Thyroid gland (tissue), 4 donors: ENCODE data around the gene DAAM2. TPM values are rescaled to one million over a fixed set of nuclear protein-coding genes. Genes with fewer than 3 reads are reported as not detected.

Experiments
- DNase-seq, 2 donors: peaks; one replicate each; pipeline ENCODE4 v3.0.0-alpha.2; 2019
- H3K27ac ChIP-seq, 3 donors: fragments of 200-600 bp; sonication (generic); 1 replicate in 2 of 3; 2 replicates in 1 of 3; pipeline ENCODE4 v1.5.1; 2016 to 2019; ENCODE audit warnings: mild to moderate bottlenecking in 1 of 3, moderate library complexity in 1 of 3
- H3K27me3 ChIP-seq: fragments of 200-600 bp; sonication (generic); one replicate; pipeline ENCODE4 v1.5.1; 2019
- H3K36me3 ChIP-seq, 2 donors: fragments of 200-600 bp; sonication (generic); one replicate each; pipeline ENCODE4 v1.5.1; 2016 to 2019
- H3K4me1 ChIP-seq, 2 donors: fragments of 200-600 bp; sonication (generic); one replicate each; pipeline ENCODE4 v1.5.1; 2017 to 2019
- H3K4me3 ChIP-seq, 3 donors: fragments of 200-600 bp; sonication (generic); replicated peaks in 1 of 3; 1 replicate in 2 of 3; 2 replicates in 1 of 3; pipeline ENCODE4 v1.5.1; 2016; ENCODE audit warnings: mild to moderate bottlenecking in 1 of 3
- H3K9me3 ChIP-seq: fragments of 200-600 bp; sonication (generic); one replicate; pipeline ENCODE4 v1.5.1; 2017
- CTCF ChIP-seq, 6 experiments: fragments of 200-600 bp in 3 of 6; fragments of 450-650 bp in 3 of 6; sonication (generic) in 3 of 6; IDR thresholded peaks; one replicate each; pipeline ENCODE4 v1.5.1; 2016 to 2019; ENCODE audit warnings: antibody characterized with exemption in 6 of 6, mild to moderate bottlenecking in 2 of 6, inconsistent platforms in 1 of 6, moderate library complexity in 1 of 6
- POLR2A ChIP-seq, 2 donors: fragments of 450-650 bp; IDR thresholded peaks; one replicate each; pipeline ENCODE4 v1.6.1; 2017; ENCODE audit warnings: antibody characterized with exemption in 2 of 2, mild to moderate bottlenecking in 2 of 2, moderate library complexity in 1 of 2
- WGBS, 2 donors: methylation state at CpG; one replicate each; pipeline ENCODE4 v1.1.5; 2017; 5-methylcytosine and 5-hydroxymethylcytosine counted together
- intact Hi-C: fragments of 100-400 bp; cut with DNase I; formaldehyde crosslinking; loops from one replicate; pipeline ENCODE4 v1.15.1; 2023
- total RNA-seq, 4 donors: library from RNA; depleted of rRNA; stranded (reverse); fragments of >200 nt; gene quantifications; one replicate each; pipeline ENCODE4 v1.2.3, GENCODE V29; 2016

Gene DAAM2
- total RNA-seq, 4 donors from 2014 or later, result 17.8 to 37.0 (median 23.8) TPM

DNA sequence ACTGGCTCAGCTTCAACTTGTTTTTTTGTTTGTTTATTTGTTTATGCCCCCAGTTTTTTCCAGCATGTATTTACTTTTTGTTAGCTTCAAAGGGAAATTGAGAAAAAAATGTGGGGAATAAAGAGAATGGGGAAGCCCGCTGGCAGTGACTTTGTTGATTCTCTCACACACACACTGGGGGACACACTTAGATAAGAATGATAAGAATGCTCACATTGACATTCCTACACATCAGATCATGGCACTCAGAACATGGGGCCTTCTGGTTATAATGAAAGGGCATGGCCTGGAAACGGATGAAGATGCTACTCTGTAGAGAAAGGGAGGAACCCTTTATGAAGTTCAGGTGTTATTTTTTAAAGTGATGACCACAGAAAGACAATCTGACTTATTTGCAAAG, 15.6 kb upstream of the DAAM2 start:
- H3K27ac ChIP-seq, result no peak overlapping the region
- no peak for DNase-seq
- 84% methylated on average over 2 of the region's 2 CpGs for WGBS, 2 donors
- no peaks in the 10 kb centered on the region for H3K36me3 ChIP-seq
- intact Hi-C loops, result no loop called here
- TF ChIP-seq CTCF (IDR thresholded peaks at IDR 0.05) (no peak), POLR2A (IDR thresholded peaks at IDR 0.05) (no peak)
- H3K9me3 ChIP-seq, result no peaks in the 10 kb centered on the region
- H3K27me3 ChIP-seq, result no peaks in the 10 kb centered on the region
- no peaks in the 10 kb centered on the region for H3K4me1 ChIP-seq
- H3K4me3 ChIP-seq, result no peak overlapping the region

GRCh38 chr6:39777218-39777617, 15.0 kb upstream of the DAAM2 start:
- H3K36me3 ChIP-seq, result no peaks in the 10 kb centered on the region
- H3K27ac ChIP-seq, result no peak overlapping the region
- H3K9me3 ChIP-seq, result no peaks in the 10 kb centered on the region
- 69 to 76% methylated on average over 10 of the region's 10 CpGs for WGBS, 2 donors
- H3K4me1 ChIP-seq, result no peaks in the 10 kb centered on the region
- no peaks in the 10 kb centered on the region for H3K27me3 ChIP-seq
- DNase-seq, result no peak
- no peak overlapping the region for H3K4me3 ChIP-seq
- no peak for TF ChIP-seq CTCF (IDR thresholded peaks at IDR 0.05)
- TF ChIP-seq POLR2A (IDR thresholded peaks at IDR 0.05), result no peak
- intact Hi-C loops, result no loop called here

DNA sequence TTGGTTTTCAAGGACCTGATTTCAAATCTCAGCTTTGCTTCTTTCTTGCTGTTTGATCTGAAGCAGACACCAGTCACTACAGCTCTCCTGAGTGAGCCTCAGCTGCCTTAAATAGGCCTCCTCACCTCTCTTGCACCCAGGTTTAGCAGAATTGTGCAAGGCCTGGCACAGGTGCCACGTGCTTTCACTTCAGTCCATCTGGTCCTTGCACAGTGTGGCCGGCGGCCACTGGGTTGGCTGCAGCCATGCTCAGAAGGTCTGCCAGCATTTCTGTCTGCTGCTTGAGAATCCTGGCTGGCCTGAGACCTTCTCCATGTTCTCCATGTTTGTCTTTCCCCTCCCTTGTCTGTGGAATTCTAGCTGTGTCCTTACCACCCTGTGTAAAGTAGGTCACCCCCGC, 14.5 kb upstream of the DAAM2 start:
- no peaks in the 10 kb centered on the region for H3K9me3 ChIP-seq
- H3K27ac ChIP-seq, result no peak overlapping the region
- 81 to 88% methylated on average over 4 of the region's 4 CpGs for WGBS, 2 donors
- no peak overlapping the region for H3K4me3 ChIP-seq
- no peaks in the 10 kb centered on the region for H3K4me1 ChIP-seq
- DNase-seq, result no peak
- no peaks in the 10 kb centered on the region for H3K36me3 ChIP-seq
- intact Hi-C loops, result no loop called here
- TF ChIP-seq POLR2A (IDR thresholded peaks at IDR 0.05) (no peak), CTCF (IDR thresholded peaks at IDR 0.05) (no peak)
- no peaks in the 10 kb centered on the region for H3K27me3 ChIP-seq

DNA sequence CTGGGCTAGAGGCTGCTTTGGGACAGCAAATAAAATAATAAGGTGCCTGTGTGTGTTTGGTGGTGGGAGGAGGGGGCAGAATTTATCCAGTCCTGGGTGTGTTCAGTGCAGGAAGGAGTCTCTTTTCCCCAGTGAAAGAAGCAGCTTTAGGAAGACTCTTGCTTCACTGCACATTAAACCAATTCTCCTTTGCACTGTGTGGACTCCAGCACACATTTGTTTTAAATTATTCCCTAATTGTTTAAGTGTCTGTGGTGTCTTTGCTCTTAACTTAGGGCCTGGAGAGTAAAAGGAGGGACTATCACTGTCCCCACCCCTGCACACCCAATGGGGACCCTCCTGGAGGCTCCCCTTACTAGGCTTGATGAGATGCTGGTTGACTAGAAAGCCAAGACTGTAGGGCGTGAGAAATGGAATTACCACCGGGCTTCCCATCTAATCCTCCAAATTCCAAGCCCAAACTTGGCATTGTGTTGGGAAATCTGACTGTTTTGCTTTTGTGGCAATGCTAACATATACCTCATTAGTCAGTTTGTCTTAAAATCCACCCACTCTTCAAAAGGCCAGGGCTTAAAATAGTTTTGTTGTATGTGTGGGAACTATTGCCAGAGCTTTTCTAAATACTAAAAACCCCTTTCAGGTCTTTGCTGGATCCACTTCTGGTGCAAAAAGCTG, 13.5 kb upstream of the DAAM2 start:
- H3K4me1 ChIP-seq, result no peaks in the 10 kb centered on the region
- H3K9me3 ChIP-seq, result no peaks in the 10 kb centered on the region
- H3K4me3 ChIP-seq, result no peak overlapping the region
- WGBS, 2 donors, result 60 to 70% methylated on average over 2 of the region's 2 CpGs
- DNase-seq, result no peak
- no peaks in the 10 kb centered on the region for H3K36me3 ChIP-seq
- intact Hi-C loops, result no loop called here
- no peak overlapping the region for H3K27ac ChIP-seq
- H3K27me3 ChIP-seq, result no peaks in the 10 kb centered on the region
- TF ChIP-seq POLR2A (IDR thresholded peaks at IDR 0.05) (no peak), CTCF (IDR thresholded peaks at IDR 0.05) (no peak)

GRCh38 chr6:39785281-39785680, 6.9 kb upstream of the DAAM2 start:
- no peak for DNase-seq
- WGBS, 2 donors, result 65 to 72% methylated on average over 2 of the region's 2 CpGs
- no peaks in the 10 kb centered on the region for H3K27me3 ChIP-seq
- no peaks in the 10 kb centered on the region for H3K4me1 ChIP-seq
- intact Hi-C loops, result no loop called here
- H3K4me3 ChIP-seq, result no peak overlapping the region
- no peaks in the 10 kb centered on the region for H3K36me3 ChIP-seq
- TF ChIP-seq POLR2A (IDR thresholded peaks at IDR 0.05) (no peak), CTCF (IDR thresholded peaks at IDR 0.05) (no peak)
- no peaks in the 10 kb centered on the region for H3K9me3 ChIP-seq
- H3K27ac ChIP-seq, result no peak overlapping the region
